DOHH2 (cell line): Measurements from ENCODE around the gene KIF18B.

Source experiments
- H3F3A ChIP-seq: fragments of 200-600 bp; sonication (generic), shearing (Covaris generic); 2 replicates; pipeline ENCODE4 v1.6.0; 2016; ENCODE audit warnings: antibody characterized with exemption, mild to moderate bottlenecking; ENCODE audit not compliant: control insufficient read depth, insufficient read depth
- H3K27ac ChIP-seq: fragments of 200-600 bp; sonication (generic); 2 replicates; pipeline ENCODE4 v1.5.1; 2014; ENCODE audit warnings: low read depth, mild to moderate bottlenecking, low read length, moderate library complexity
- H3K27me3 ChIP-seq: fragments of 200-600 bp; sonication (generic); 2 replicates; pipeline ENCODE4 v1.6.1; 2014; ENCODE audit warnings: mild to moderate bottlenecking, low read length, mixed read lengths; ENCODE audit not compliant: control insufficient read depth
- H3K36me3 ChIP-seq: fragments of 200-600 bp; sonication (generic); 2 replicates; pipeline ENCODE4 v1.6.1; 2014; ENCODE audit warnings: mild to moderate bottlenecking, low read length, moderate library complexity, mixed read lengths; ENCODE audit not compliant: control insufficient read depth
- H3K4me1 ChIP-seq: fragments of 200-600 bp; sonication (generic); 2 replicates; pipeline ENCODE4 v1.6.1; 2014; ENCODE audit warnings: mild to moderate bottlenecking, low read length, mixed read lengths; ENCODE audit not compliant: control insufficient read depth
- H3K4me2 ChIP-seq: fragments of 200-600 bp; sonication (generic); 2 replicates; pipeline ENCODE4 v1.6.0; 2014; ENCODE audit warnings: mild to moderate bottlenecking, low read length, moderate library complexity
- H3K4me3 ChIP-seq: fragments of 200-600 bp; sonication (generic); 2 replicates; pipeline ENCODE4 v1.5.1; 2014; ENCODE audit warnings: mild to moderate bottlenecking, low read length, mixed read lengths
- H3K79me2 ChIP-seq: fragments of 200-600 bp; sonication (generic); 2 replicates; pipeline ENCODE4 v1.6.1; 2014; ENCODE audit warnings: mild to moderate bottlenecking, low read length, mixed read lengths; ENCODE audit not compliant: control insufficient read depth
- H3K9me2 ChIP-seq: fragments of 200-600 bp; sonication (generic); replicated peaks from 2 replicates; pipeline ENCODE4 v1.6.1; 2014; ENCODE audit warnings: mild to moderate bottlenecking, low read length, mixed read lengths; ENCODE audit not compliant: control insufficient read depth
- H3K9me3 ChIP-seq: fragments of 200-600 bp; sonication (generic); 2 replicates; pipeline ENCODE4 v1.6.1; 2014; ENCODE audit warnings: antibody characterized with exemption, low read length, mixed read lengths; ENCODE audit not compliant: control insufficient read depth, insufficient read depth
- H4K20me1 ChIP-seq: fragments of 200-600 bp; sonication (generic); 2 replicates; pipeline ENCODE4 v1.6.0; 2014; ENCODE audit warnings: low read depth, mild to moderate bottlenecking, antibody characterized with exemption, low read length, moderate library complexity; ENCODE audit not compliant: control insufficient read depth, insufficient read depth
- EZH2phosphoT487 ChIP-seq: fragments of 200-600 bp; sonication (generic); IDR thresholded peaks from 2 replicates; pipeline ENCODE4 v1.6.1; 2017; ENCODE audit warnings: borderline replicate concordance, mild to moderate bottlenecking, antibody characterized with exemption, low read length, moderate library complexity, mixed read lengths
- TF ChIP-seq, protein P1 (sequence below): fragments of 200-600 bp; sonication (generic); IDR thresholded peaks from one replicate; pipeline ENCODE4 v1.5.1; 2014; ENCODE audit warnings: antibody characterized with exemption, mild to moderate bottlenecking, low read depth, low read length; ENCODE audit not compliant: poor library complexity, severe bottlenecking

KIF18B gene

DNA sequence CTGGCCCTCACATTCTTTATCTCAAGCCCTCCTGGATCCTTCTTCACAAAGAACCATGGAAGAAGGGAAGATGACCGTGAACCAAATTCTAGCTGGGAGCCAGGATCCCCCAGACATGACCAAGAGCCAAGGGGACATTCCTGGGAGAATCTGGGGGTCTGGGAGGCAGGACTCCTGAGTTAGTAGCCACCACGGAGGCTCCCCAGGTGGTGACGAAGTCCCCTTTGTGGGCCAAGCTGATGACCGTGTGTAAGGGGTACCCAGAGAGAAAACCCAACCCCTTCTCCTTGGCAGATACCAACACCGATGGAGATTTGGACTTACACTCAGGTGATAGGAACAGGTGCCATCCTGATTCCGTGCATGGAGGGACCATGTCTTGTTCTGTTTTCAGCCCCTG is 25.4 kb downstream of the KIF18B start:
- H3K9me3 ChIP-seq: no peaks in the 10 kb centered on the region
- TF ChIP-seq EZH2phosphoT487: no peak
- TF ChIP-seq, protein P1, sequence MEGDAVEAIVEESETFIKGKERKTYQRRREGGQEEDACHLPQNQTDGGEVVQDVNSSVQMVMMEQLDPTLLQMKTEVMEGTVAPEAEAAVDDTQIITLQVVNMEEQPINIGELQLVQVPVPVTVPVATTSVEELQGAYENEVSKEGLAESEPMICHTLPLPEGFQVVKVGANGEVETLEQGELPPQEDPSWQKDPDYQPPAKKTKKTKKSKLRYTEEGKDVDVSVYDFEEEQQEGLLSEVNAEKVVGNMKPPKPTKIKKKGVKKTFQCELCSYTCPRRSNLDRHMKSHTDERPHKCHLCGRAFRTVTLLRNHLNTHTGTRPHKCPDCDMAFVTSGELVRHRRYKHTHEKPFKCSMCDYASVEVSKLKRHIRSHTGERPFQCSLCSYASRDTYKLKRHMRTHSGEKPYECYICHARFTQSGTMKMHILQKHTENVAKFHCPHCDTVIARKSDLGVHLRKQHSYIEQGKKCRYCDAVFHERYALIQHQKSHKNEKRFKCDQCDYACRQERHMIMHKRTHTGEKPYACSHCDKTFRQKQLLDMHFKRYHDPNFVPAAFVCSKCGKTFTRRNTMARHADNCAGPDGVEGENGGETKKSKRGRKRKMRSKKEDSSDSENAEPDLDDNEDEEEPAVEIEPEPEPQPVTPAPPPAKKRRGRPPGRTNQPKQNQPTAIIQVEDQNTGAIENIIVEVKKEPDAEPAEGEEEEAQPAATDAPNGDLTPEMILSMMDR: no peak
- no peaks in the 10 kb centered on the region for H3K79me2 ChIP-seq
- H3K4me3 ChIP-seq: no peak overlapping the region
- H3K27me3 ChIP-seq: peaks cover 5% of the 10 kb centered on the region; the same call in 1 of the 2 replicates
- H3K4me2 ChIP-seq: no peak overlapping the region
- H3K36me3 ChIP-seq: peaks cover 15% of the 10 kb centered on the region
- peaks cover 13% of the 10 kb centered on the region for H3K4me1 ChIP-seq
- 0 out of 2 replicates have a peak, but pooled peaks cover 3% of the 10 kb centered on the region for H4K20me1 ChIP-seq
- H3F3A ChIP-seq: peaks cover 9% of the 10 kb centered on the region
- no peak overlapping the region for H3K27ac ChIP-seq
- H3K9me2 ChIP-seq: no peaks in the 10 kb centered on the region

DNA sequence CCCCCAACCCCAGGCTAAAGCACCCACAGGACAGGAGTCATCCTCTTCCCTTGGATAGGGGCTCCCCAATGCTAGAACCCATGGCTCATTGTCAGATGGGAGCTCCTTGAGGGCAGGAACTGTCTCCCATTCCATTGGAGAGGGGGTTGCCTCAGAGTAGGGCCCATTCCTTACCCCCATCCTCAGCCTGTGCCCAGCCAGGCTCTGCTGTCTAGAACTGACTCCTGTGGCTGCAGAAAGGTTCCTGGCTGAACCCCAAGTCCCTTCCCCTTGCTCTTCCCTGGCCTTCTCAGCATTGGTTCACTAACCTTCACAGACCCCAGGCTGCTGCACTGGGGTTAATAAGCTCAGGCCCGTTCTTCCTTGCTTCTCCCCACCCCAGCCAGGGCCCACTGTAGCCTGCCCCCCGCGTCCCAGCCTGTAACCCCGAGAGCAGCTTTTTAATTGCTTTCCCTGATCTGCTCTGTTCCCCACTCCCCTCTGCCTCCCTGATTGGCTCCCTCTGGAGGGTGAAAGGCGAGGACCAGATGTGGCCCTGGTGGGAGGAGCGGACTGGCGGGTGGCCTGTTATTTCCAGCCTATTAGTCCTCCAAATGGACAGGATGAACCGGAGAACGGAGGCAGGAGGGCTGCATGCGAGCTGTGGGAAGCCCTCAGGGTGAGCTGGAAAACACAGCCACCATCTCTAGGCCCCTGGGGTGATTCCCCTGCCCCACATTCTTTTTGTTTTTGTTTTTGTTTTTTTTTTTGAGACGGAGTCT is 26.3 kb downstream of the KIF18B start:
- TF ChIP-seq EZH2phosphoT487: no peak
- TF ChIP-seq, protein P1: no peak
- Histone ChIP-seq H3F3A (peaks cover 9% of the 10 kb centered on the region), H3K79me2 (no peaks in the 10 kb centered on the region)

DNA sequence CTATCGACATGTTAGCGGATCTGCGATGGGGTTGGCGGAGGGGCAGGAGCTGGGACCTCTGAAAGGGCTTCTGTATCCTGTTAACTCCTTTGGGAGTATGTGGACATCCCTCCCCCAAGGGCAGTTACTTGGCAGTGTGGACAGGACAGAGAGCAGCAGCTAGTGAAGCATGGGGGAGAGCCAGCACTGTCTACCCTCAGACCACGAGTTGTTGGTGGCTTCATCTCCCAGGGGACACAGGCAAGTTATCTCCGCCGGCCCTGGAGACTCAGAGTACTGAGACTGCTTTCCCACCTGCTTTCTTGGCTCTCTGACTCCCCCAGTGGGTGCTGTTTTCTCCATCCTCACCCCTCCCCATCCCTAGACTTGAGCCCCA is 27.0 kb downstream of the KIF18B start:
- H3K27ac ChIP-seq: no peak overlapping the region
- no peak overlapping the region for H3K4me3 ChIP-seq
- H4K20me1 ChIP-seq: 0 out of 2 replicates have a peak, but pooled peaks cover 3% of the 10 kb centered on the region
- peaks cover 5% of the 10 kb centered on the region; the same call in 1 of the 2 replicates for H3K27me3 ChIP-seq
- no peaks in the 10 kb centered on the region for H3K79me2 ChIP-seq
- peaks cover 7% of the 10 kb centered on the region for H3F3A ChIP-seq
- H3K9me2 ChIP-seq: no peaks in the 10 kb centered on the region
- TF ChIP-seq, protein P1: no peak
- no peak for TF ChIP-seq EZH2phosphoT487
- H3K4me1 ChIP-seq: peaks cover 13% of the 10 kb centered on the region
- no peaks in the 10 kb centered on the region for H3K36me3 ChIP-seq
- H3K4me2 ChIP-seq: peak overlapping the region; percentile 4; the same call in 1 of the 2 replicates
- H3K9me3 ChIP-seq: no peaks in the 10 kb centered on the region

More for the DNA sequence above, 26.3 kb downstream of the KIF18B start:
- Histone ChIP-seq H3K27ac (no peak overlapping the region), H3K4me3 (no peak overlapping the region), H3K27me3 (peaks cover 5% of the 10 kb centered on the region; the same call in 1 of the 2 replicates), H3K9me2 (no peaks in the 10 kb centered on the region), H3K4me2 (peak overlapping the region; percentile 4; the same call in 1 of the 2 replicates), H3K36me3 (peaks cover 7% of the 10 kb centered on the region), H4K20me1 (0 out of 2 replicates have a peak, but pooled peaks cover 3% of the 10 kb centered on the region), H3K4me1 (peaks cover 13% of the 10 kb centered on the region), H3K9me3 (no peaks in the 10 kb centered on the region)
